Gastrocnemius medialis (tissue), 4 donors: ENCODE data around the gene CYLD. TPM values are rescaled to one million over a fixed set of nuclear protein-coding genes. Genes with fewer than 3 reads are reported as not detected.

Experiments
- ATAC-seq, 2 donors: fragments of 150-250 bp; one replicate each; pipeline ENCODE4 v1.9.1; 2016
- DNase-seq, 2 donors: peaks; one replicate each; pipeline ENCODE4 v3.0.0-alpha.2; 2019
- H3K27ac ChIP-seq, 4 donors: fragments of 200-600 bp; sonication (generic); 1 replicate in 1 of 4; 2 replicates in 3 of 4; pipeline ENCODE4 v1.5.1; 2016 to 2018; ENCODE audit warnings: mild to moderate bottlenecking in 2 of 4, moderate library complexity in 1 of 4
- H3K27me3 ChIP-seq, 3 donors: fragments of 200-600 bp; sonication (generic) in 2 of 3; 1 replicate in 1 of 3; 2 replicates in 2 of 3; pipeline versions ENCODE4 v1.5.1 to v1.6.0; 2016 to 2019; ENCODE audit warnings: mild to moderate bottlenecking in 1 of 3, moderate library complexity in 1 of 3
- H3K36me3 ChIP-seq, 2 donors: fragments of 200-600 bp; sonication (generic) in 1 of 2; one replicate each; pipeline ENCODE4 v1.5.1; 2017 to 2018
- H3K4me1 ChIP-seq, 2 donors: fragments of 200-600 bp; sonication (generic) in 1 of 2; one replicate each; pipeline ENCODE4 v1.5.1; 2016 to 2017; ENCODE audit warnings: mild to moderate bottlenecking in 2 of 2
- H3K4me3 ChIP-seq, 4 donors: fragments of 200-600 bp; sonication (generic) in 3 of 4; 1 replicate in 1 of 4; 2 replicates in 3 of 4; pipeline ENCODE4 v1.5.1; 2016 to 2019; ENCODE audit warnings: mild to moderate bottlenecking in 2 of 4
- H3K9me3 ChIP-seq, 3 donors: fragments of 200-600 bp; sonication (generic) in 2 of 3; 1 replicate in 1 of 3; 2 replicates in 2 of 3; pipeline ENCODE4 v1.5.1; 2016 to 2019
- POLR2A ChIP-seq, 2 donors: fragments of 450-650 bp; IDR thresholded peaks; one replicate each; pipeline ENCODE4 v1.6.1; 2017; ENCODE audit warnings: antibody characterized with exemption in 2 of 2, mild to moderate bottlenecking in 2 of 2, moderate library complexity in 2 of 2
- in situ Hi-C, 4 donors: fragments of 200-750 bp; cut with MboI; loops; one replicate each; pipeline versions ENCODE4 v1.15.0 to v1.8.0; 2017; ENCODE audit warnings: low sequenced_read_pairs in 4 of 4
- intact Hi-C: fragments of 100-400 bp; cut with DNase I; formaldehyde crosslinking; loops from one replicate; pipeline ENCODE4 v1.15.1; 2023; ENCODE audit warnings: low total_unique reads
- total RNA-seq, 4 donors: library from RNA; depleted of rRNA; stranded (reverse); fragments of >200 nt; gene quantifications; one replicate each; pipeline versions ENCODE4 v1.1.0 to v1.2.3, GENCODE V29; 2016
- TF ChIP-seq, protein P1 (sequence below), 5 experiments: fragments of 450-650 bp in 3 of 5; fragments of 200-600 bp in 2 of 5; sonication (generic) in 2 of 5; IDR thresholded peaks in 4 of 5; conservative IDR thresholded peaks in 1 of 5; 1 replicate in 4 of 5; 2 replicates in 1 of 5; pipeline ENCODE4 v1.5.1; 2016 to 2019; ENCODE audit warnings: antibody characterized with exemption in 5 of 5, mild to moderate bottlenecking in 3 of 5, moderate library complexity in 3 of 5

CYLD gene
- total RNA-seq, 4 donors from 2014 or later, result 49.2 to 177 (median 135) TPM

DNA sequence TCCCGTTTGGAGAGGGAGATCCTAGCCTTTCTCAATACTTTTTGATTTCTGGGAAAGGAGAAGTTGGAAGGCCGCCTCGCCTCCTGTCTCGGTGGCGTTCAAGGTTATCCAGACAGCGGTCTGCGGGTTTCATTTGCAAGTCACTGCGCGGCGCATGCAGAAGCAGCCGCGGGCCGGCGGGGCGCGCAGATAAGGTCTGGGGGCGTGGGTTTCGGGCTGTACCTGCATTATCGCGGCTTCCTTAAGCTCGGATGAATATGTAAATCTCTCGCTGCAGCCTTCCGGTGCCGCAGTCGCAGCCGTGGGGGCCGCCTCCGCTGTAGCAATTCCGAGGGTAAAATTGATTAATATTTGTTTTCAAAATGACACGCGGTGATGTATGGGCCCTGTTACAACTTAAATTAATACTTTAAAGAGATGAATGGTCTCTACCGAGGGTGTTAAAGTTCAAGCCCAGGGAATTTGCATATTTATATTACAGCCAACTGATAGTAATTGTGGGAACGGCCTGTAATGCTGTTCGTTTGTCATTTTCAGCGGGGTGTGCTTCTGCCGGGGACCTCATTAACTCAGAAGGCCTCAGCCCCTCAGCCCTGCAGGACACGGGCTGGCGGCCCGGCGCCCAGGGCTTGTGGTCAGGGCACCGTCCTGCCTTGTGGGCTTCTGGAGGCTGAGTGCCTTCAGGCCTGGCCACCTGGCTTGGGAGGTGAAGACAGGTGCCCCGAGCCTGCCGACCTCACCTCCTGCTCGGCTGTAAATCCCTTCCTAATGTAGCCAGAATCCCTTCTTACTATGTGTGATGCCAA, 99.4 kb downstream of the CYLD start:
- DNase-seq (no peak), ATAC-seq (no peak)
- Histone ChIP-seq H3K4me1 (no peaks in the 10 kb centered on the region), H3K27ac (no peak overlapping the region), H3K27me3 (peaks cover 9 to 20% (median 10%) of the 10 kb centered on the region in 3 donors), H3K36me3 (no peaks in the 10 kb centered on the region), H3K9me3 (no peaks in the 10 kb centered on the region), H3K4me3 (peak overlapping the region in 1 of 4 donors; percentile 17)
- intact Hi-C loops (no loop called here), in situ Hi-C loops (no loop called here)
- TF ChIP-seq POLR2A (IDR thresholded peaks at IDR 0.05), result no peak
- TF ChIP-seq, protein P1, sequence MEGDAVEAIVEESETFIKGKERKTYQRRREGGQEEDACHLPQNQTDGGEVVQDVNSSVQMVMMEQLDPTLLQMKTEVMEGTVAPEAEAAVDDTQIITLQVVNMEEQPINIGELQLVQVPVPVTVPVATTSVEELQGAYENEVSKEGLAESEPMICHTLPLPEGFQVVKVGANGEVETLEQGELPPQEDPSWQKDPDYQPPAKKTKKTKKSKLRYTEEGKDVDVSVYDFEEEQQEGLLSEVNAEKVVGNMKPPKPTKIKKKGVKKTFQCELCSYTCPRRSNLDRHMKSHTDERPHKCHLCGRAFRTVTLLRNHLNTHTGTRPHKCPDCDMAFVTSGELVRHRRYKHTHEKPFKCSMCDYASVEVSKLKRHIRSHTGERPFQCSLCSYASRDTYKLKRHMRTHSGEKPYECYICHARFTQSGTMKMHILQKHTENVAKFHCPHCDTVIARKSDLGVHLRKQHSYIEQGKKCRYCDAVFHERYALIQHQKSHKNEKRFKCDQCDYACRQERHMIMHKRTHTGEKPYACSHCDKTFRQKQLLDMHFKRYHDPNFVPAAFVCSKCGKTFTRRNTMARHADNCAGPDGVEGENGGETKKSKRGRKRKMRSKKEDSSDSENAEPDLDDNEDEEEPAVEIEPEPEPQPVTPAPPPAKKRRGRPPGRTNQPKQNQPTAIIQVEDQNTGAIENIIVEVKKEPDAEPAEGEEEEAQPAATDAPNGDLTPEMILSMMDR (IDR thresholded peaks at IDR 0.05 in 4 of 5, conservative IDR thresholded peaks at IDR 0.05 in 1 of 5), result no peak

DNA sequence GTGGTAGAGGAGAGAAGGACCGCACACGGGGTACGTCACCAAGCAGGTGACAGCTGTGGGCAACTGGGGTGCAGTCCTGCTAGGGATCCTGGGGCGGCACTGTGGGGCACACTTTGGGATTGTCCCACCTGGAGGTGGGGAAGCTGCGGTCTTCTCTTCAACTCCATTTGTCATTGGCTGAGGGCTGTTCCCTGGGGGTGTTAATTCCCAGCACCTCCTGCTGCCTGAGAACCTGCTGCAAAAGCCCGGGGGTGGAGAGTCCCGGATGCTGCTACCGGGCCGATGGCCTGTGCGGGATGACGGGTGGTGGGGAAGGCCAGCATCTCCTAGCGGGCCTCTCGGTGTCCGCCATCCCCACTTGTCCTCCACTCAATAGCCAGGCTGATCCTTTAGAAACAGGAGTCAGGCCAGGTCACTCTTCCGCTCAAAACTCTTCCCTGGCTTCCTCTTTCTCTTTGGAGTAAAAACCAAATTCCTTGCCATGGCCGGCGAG, 100.2 kb downstream of the CYLD start:
- peaks cover 9 to 20% (median 10%) of the 10 kb centered on the region in 3 donors for H3K27me3 ChIP-seq
- no peaks in the 10 kb centered on the region for H3K36me3 ChIP-seq
- H3K4me3 ChIP-seq, result no peak overlapping the region
- in situ Hi-C loops, result no loop called here
- intact Hi-C loops, result no loop called here
- DNase-seq (no peak), ATAC-seq (no peak)
- no peaks in the 10 kb centered on the region for H3K9me3 ChIP-seq
- TF ChIP-seq, protein P1 (IDR thresholded peaks at IDR 0.05 in 4 of 5, conservative IDR thresholded peaks at IDR 0.05 in 1 of 5), result no peak
- no peak for TF ChIP-seq POLR2A (IDR thresholded peaks at IDR 0.05)
- no peak overlapping the region for H3K27ac ChIP-seq
- H3K4me1 ChIP-seq, result no peaks in the 10 kb centered on the region

DNA sequence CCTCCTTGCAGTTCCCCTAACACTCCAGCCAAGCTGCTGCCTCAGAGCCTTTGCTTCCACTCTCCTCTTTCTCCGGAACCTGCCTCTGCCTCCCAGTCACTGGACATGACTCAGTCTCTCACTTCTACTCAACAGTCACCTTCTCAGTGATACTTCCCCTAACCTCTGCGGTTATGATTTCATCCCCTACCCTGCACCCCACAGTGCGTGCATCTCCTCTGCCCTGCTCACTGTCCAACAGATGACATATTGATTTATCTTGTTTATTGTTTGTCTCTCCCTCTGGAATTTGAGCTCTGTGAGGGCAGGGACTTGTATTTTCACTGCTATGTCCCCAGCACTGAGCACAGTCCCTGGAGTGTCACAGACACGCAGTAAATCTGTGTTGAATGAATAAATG, 100.7 kb downstream of the CYLD start:
- no peak for DNase-seq
- no peak overlapping the region for H3K27ac ChIP-seq
- peaks cover 9 to 20% (median 10%) of the 10 kb centered on the region in 3 donors for H3K27me3 ChIP-seq
- H3K9me3 ChIP-seq, result no peaks in the 10 kb centered on the region
- TF ChIP-seq, protein P1 (IDR thresholded peaks at IDR 0.05 in 4 of 5, conservative IDR thresholded peaks at IDR 0.05 in 1 of 5), result no peak
- no peak for TF ChIP-seq POLR2A (IDR thresholded peaks at IDR 0.05)
- H3K4me3 ChIP-seq, result no peak overlapping the region
- no peak for ATAC-seq
- no peaks in the 10 kb centered on the region for H3K36me3 ChIP-seq
- in situ Hi-C loops, result no loop called here
- H3K4me1 ChIP-seq, result no peaks in the 10 kb centered on the region
- intact Hi-C loops, result no loop called here

DNA sequence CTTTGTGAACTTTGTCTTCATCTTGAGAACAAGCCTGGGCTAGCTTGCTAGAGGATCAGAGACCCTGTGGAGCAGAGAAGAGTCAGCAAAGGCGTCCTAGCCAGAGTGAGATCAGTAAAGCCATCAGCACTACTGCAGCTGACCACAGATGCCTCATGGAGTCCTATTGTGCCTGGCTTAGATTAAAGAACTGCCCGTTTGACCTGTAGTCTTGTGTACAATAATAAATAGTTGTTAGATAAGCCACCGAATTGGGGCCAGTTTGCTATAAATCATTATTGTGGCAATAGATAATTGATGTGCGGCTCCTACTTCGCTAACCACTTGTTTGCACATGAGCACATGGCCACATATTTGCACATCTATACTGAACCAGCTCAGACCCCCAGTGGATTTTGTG, 103.0 kb downstream of the CYLD start:
- no peak for ATAC-seq
- no peak overlapping the region for H3K27ac ChIP-seq
- in situ Hi-C loops, result no loop called here

More for the DNA sequence above, 103.0 kb downstream of the CYLD start:
- Histone ChIP-seq H3K4me3 (no peak overlapping the region), H3K4me1 (no peaks in the 10 kb centered on the region), H3K9me3 (no peaks in the 10 kb centered on the region), H3K36me3 (no peaks in the 10 kb centered on the region), H3K27me3 (peaks cover 9 to 20% (median 10%) of the 10 kb centered on the region in 3 donors)
- intact Hi-C loops, result no loop called here
- TF ChIP-seq POLR2A (IDR thresholded peaks at IDR 0.05), result no peak
- TF ChIP-seq, protein P1 (IDR thresholded peaks at IDR 0.05 in 4 of 5, conservative IDR thresholded peaks at IDR 0.05 in 1 of 5), result no peak
- DNase-seq, result no peak
